Measurements from ENCODE around the gene CTAG1B. TPM values are rescaled to one million over a fixed set of nuclear protein-coding genes. Genes with fewer than 3 reads are reported as not detected.
"Not testable (repeated sequence)": the region's sequence is repeated elsewhere in the genome, so short reads cannot be mapped to it uniquely, and the experiment has no call there.

Gene CTAG1B
- total RNA-seq (not detected), polyA plus RNA-seq (not detected), total RNA-seq (0 reads per million in 6 experiments)

DNA sequence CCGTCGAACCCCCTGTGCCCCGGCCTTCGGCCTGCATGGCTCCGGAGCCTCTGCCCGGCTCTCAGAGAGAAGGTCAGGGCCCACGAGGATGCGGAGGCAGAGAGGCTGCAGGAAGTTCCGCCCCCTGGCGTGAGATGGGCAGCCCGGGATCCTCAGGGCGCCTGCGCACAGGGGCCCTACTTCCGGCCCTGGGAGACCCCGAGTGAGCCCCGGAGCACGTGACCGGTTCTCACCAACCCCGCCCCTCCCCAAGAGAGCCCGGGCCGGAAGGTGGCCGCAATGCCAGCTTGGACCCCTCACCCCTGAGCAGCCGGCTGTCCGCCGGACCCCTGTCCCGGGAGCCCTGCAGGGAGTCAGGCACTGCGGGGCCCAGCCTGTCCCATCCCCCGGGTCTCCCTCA lies at the start of gene CTAG1B:
CTAG1B (minus strand) TSS at position 101 of the 400 bp plus-strand sequence; CDS start at position 37, 64 bp downstream.
- POLR2A ChIA-PET, DNase-seq, H3K4me1 Mint-ChIP-seq, H3K9me3 Mint-ChIP-seq, H3K27ac Mint-ChIP-seq, ATAC-seq, H3K4me3 Mint-ChIP-seq, H3K36me3 Mint-ChIP-seq, H3K27me3 Mint-ChIP-seq: not testable (repeated sequence)

DNA sequence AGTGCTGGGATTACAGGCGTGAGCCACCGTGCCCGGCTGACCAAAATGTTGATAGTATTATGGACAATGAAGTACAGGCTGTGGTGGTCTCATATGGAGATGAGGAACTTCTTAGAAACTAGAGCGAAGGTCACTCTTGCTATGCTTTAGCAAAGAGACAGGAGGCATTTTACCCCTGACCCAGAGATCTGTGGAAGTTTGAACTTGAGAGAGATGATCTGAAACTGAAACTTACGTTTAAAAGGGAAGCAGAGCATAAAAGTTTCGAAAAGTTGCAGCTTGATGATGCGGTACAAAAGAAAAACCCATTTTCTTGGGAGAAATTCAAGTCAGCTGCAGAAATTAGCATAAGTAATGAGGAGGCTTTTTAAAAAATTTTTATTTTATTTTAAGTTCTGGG lies 42.8 kb upstream of the CTAG1B start:
- Mint-ChIP-seq H3K27me3 (no peaks in the 10 kb centered on the region), H3K4me3 (no peak overlapping the region), H3K36me3 (peaks cover 0 to 9% (median 0%) of the 10 kb centered on the region in 3 donors), H3K27ac (no peak overlapping the region), H3K4me1 (peaks cover 0 to 7% (median 0%) of the 10 kb centered on the region in 4 donors), H3K9me3 (peaks cover 0 to 18% (median 0%) of the 10 kb centered on the region in 9 donors)
- no peak for ATAC-seq
- no peak for DNase-seq
- POLR2A ChIA-PET, result no interaction called here

DNA sequence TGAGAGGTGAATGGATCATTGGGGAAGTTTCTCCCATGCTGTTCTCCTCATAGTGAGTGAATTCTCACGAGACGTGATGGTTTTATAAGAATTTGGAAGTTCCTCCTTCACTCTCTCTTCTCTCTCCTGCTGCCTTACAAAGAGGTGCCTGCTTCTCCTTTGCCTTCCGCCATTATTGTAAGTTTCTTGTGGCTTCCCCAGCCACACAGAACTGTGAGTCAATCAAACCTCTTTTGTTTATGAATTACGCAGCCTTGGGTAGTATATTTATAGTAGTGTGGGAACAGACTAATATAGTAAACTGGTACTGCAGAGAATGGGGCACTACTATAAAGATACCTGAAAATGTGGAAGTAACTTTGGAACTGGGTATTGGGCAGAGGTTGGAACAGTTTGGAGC lies 42.1 kb upstream of the CTAG1B start:
- POLR2A ChIA-PET, result no interaction called here
- peaks cover 0 to 13% (median 0%) of the 10 kb centered on the region in 9 donors for H3K9me3 Mint-ChIP-seq
- ATAC-seq, result no peak

DNA sequence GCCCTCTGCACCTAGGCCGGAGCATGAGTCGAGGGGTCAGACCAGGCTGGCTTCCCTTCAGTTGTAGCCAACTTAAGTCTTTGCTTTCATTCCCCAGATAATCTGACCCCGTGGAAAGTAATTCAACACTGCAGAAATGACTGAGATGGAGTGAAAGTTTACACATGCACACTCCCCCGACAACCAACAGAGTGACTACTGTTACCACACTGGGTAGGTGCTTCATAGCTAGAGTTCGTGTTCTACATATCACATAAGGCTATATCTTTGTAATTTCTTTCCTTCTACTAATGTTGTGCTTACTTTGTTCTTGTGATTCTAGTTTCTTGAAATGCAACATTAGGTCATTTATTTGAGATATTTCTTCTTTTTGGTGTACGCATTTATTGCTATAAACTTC lies 41.5 kb upstream of the CTAG1B start:
- POLR2A ChIA-PET, result no interaction called here
- Mint-ChIP-seq H3K9me3 (peaks cover 0 to 8% (median 0%) of the 10 kb centered on the region in 9 donors), H3K4me1 (peaks cover 0 to 7% (median 0%) of the 10 kb centered on the region in 4 donors), H3K27ac (no peak overlapping the region), H3K36me3 (peaks cover 0 to 9% (median 0%) of the 10 kb centered on the region in 3 donors), H3K27me3 (no peaks in the 10 kb centered on the region), H3K4me3 (no peak overlapping the region)
- DNase-seq (no peak), ATAC-seq (no peak)

More for the DNA sequence above, 42.1 kb upstream of the CTAG1B start:
- peaks cover 0 to 7% (median 0%) of the 10 kb centered on the region in 4 donors for H3K4me1 Mint-ChIP-seq
- no peak for DNase-seq
- H3K36me3 Mint-ChIP-seq, result peaks cover 0 to 9% (median 0%) of the 10 kb centered on the region in 3 donors
- H3K27me3 Mint-ChIP-seq, result no peaks in the 10 kb centered on the region
- no peak overlapping the region for H3K4me3 Mint-ChIP-seq
- H3K27ac Mint-ChIP-seq, result no peak overlapping the region

DNA sequence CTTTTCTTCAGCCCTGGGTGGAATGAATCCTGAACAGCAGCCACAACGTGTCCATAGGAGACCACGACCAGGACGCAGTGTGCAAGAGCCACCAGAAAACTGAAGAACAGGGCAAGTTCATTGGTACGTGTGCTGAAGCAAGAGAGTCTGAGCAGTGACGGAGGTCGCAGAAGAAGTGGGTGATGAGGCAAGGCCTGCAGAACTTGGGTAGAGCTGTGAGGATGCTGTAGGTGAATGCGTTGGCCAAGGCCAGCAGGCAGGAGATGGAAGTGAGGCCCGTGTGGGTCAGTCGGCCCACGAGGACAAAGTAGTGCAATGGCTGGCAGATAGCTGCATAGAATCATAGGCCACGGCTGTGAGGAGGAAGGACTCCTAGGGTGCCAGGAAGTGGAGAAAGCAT lies 39.9 kb upstream of the CTAG1B start:
- POLR2A ChIA-PET, result no interaction called here
- Mint-ChIP-seq H3K4me1 (peaks cover 0 to 7% (median 0%) of the 10 kb centered on the region in 4 donors), H3K4me3 (no peak overlapping the region), H3K27ac (peak overlapping the region in 1 of 10 donors; percentile 29), H3K27me3 (no peaks in the 10 kb centered on the region), H3K9me3 (peaks cover 0 to 5% (median 0%) of the 10 kb centered on the region in 9 donors), H3K36me3 (peaks cover 0 to 5% (median 0%) of the 10 kb centered on the region in 3 donors)
- ATAC-seq (no peak), DNase-seq (no peak)

DNA sequence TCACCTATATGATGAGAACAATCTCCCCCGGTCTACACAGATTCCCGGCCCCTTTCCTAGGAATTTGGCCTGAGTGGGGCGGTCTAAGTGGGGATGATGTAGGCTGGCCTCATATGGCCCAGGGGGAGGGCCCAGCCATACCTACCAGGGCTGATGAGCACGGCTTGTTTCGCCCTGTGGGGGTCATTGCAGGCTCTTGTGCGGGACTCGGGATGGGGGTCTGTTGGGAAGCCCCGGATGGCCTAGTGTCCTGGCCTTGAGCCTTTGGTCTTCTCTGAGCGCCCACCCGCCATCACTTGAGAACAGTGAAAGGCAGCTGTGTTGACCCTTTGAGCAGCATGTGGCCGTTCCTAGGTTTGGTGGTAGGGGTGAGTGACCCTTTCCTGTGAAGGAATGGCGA lies 39.1 kb upstream of the CTAG1B start:
- Mint-ChIP-seq H3K9me3 (no peaks in the 10 kb centered on the region), H3K4me3 (no peak overlapping the region), H3K4me1 (peaks cover 0 to 7% (median 0%) of the 10 kb centered on the region in 4 donors), H3K27me3 (no peaks in the 10 kb centered on the region), H3K27ac (no peak overlapping the region), H3K36me3 (no peaks in the 10 kb centered on the region)
- POLR2A ChIA-PET, result no interaction called here
- no peak for DNase-seq
- ATAC-seq, result no peak

DNA sequence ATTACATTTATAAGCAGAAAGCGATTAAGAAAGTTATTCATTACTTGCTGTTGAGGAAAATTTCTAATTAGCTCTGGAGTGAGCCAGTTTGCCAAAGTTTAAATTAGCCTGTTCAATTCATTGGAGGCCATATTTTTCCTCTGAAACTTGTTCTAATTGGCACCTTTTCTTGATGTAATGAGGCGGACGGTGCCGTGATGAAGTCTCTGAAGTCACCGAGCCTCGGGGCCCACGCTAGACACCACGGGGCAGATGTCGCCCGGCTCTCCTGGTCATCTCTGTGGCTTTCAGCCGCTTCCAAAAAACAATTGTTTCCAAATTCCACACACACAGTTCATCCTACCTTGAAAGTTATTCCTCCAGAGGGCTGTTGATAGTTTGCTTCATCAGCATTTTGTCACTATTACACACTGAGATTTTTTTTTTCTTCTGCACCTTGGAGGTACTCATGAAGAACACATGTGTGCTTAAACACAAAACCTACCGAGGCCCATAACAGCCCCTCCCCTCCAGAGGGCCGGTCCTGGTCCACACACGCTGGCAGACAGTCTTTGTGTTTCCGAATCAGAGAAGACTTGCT lies 38.2 kb upstream of the CTAG1B start:
- Mint-ChIP-seq H3K4me3 (no peak overlapping the region), H3K9me3 (no peaks in the 10 kb centered on the region), H3K36me3 (no peaks in the 10 kb centered on the region), H3K4me1 (peaks cover 0 to 7% (median 0%) of the 10 kb centered on the region in 4 donors), H3K27ac (no peak overlapping the region), H3K27me3 (no peaks in the 10 kb centered on the region)
- POLR2A ChIA-PET, result no interaction called here
- ATAC-seq, result no peak
- no peak for DNase-seq

DNA sequence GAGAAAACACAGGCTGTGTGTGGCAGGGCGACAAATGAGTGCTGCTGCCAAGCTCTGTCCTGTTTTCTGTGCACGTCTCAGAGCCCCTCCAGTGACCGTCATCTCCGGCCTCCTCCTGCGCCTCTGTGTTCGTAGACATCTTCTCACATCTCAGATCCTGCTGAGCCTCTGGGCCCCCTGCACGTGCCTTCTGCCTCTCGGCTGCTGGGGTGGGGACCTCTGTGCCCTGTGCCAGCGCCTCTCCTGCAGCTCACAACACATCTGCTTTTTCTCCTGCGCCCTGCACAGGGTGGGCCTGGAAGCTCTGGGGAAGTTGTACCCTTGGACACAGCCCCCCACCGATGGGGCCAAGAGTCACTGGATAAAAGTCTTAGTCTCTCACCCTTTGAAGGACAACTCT lies 36.7 kb upstream of the CTAG1B start:
- Mint-ChIP-seq H3K27ac (no peak overlapping the region), H3K4me1 (no peaks in the 10 kb centered on the region), H3K9me3 (no peaks in the 10 kb centered on the region), H3K27me3 (no peaks in the 10 kb centered on the region), H3K36me3 (no peaks in the 10 kb centered on the region), H3K4me3 (no peak overlapping the region)
- DNase-seq (no peak), ATAC-seq (no peak)
- POLR2A ChIA-PET, result no interaction called here

DNA sequence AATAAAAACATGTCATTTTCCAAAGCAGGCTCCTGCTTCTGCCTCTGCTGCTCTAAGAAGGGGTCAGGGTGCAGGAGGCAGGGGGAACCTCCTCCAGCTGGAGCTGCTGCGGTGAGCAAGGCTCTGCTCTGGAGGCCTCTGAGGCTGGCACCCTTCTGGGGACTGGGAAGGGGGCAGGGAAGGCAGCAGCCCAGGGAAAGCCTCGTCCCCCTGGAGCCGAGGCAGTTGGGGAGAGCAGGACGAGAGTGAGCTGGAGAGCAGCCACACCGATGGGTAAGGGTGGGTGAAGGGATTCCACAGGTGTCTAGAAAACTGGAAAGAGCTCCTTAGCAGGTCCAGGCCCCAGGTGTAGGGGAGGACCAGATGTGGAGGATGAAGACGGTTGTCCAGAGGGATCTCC lies 36.3 kb upstream of the CTAG1B start:
- no peaks in the 10 kb centered on the region for H3K4me1 Mint-ChIP-seq
- ATAC-seq, result no peak
- POLR2A ChIA-PET, result no interaction called here
- no peaks in the 10 kb centered on the region for H3K9me3 Mint-ChIP-seq
- no peak for DNase-seq
- no peak overlapping the region for H3K27ac Mint-ChIP-seq
- no peak overlapping the region for H3K4me3 Mint-ChIP-seq
- no peaks in the 10 kb centered on the region for H3K36me3 Mint-ChIP-seq
- H3K27me3 Mint-ChIP-seq, result no peaks in the 10 kb centered on the region

DNA sequence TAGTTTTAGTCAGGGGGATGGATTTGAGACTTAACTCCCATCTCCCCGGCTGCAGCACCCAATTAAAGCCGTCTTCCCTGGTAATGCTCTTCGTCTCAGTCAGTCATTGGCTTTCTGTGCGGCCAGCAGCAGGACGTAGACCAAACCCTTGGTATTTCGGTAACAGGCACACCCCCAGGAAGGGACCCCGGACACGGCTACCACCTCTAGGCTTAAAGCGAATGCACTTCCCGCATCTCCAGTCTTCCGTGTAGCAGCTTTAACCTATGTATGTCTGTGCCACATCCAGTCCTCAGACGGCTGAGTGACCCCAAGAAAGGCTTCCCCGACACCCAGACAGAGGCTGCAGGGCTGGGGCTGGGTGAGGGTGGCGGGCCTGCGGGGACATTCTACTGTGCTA lies 35.8 kb upstream of the CTAG1B start:
- no peaks in the 10 kb centered on the region for H3K4me1 Mint-ChIP-seq
- POLR2A ChIA-PET, result no interaction called here
- DNase-seq (no peak), ATAC-seq (no peak)
- no peaks in the 10 kb centered on the region for H3K9me3 Mint-ChIP-seq
- H3K27me3 Mint-ChIP-seq, result no peaks in the 10 kb centered on the region
- H3K27ac Mint-ChIP-seq, result peak overlapping the region in 1 of 10 donors; percentile 2
- H3K4me3 Mint-ChIP-seq, result no peak overlapping the region
- H3K36me3 Mint-ChIP-seq, result no peaks in the 10 kb centered on the region

DNA sequence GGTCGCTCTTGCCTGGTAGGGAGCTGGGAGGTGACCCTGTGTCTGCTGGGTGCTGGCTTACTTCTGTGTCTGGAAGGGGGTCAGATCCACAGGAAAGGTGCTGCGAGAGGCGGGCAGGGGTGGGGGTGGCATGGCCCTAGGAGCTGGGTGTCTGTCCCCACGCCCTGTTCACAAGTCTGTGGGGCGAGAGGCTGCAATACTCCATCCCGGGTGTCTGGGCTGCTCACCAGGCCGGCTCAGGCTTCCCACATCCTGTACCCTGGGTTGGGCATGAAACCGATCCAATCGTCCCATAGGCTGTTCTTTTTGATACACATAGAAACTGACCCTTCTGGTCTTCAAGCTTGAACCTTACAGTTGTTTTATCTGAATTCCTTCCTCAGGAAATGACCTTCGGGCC lies 35.3 kb upstream of the CTAG1B start:
- peak overlapping the region in 1 of 10 donors; percentile 2 for H3K27ac Mint-ChIP-seq
- no peaks in the 10 kb centered on the region for H3K4me1 Mint-ChIP-seq
- H3K9me3 Mint-ChIP-seq, result no peaks in the 10 kb centered on the region
- no peaks in the 10 kb centered on the region for H3K27me3 Mint-ChIP-seq
- H3K4me3 Mint-ChIP-seq, result no peak overlapping the region
- POLR2A ChIA-PET, result no interaction called here
- DNase-seq (no peak), ATAC-seq (no peak)
- H3K36me3 Mint-ChIP-seq, result no peaks in the 10 kb centered on the region

DNA sequence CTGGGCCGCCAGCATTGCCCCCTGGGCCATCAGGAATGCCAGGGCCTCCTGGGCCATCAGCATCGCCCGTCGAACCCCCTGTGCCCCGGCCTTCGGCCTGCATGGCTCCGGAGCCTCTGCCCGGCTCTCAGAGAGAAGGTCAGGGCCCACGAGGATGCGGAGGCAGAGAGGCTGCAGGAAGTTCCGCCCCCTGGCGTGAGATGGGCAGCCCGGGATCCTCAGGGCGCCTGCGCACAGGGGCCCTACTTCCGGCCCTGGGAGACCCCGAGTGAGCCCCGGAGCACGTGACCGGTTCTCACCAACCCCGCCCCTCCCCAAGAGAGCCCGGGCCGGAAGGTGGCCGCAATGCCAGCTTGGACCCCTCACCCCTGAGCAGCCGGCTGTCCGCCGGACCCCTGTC lies 34.3 kb upstream of the CTAG1B start, which contains the start of gene CTAG2:
CTAG2 (minus strand) TSS at position 167 of the 400 bp plus-strand sequence; CDS start at position 103, 64 bp downstream.
- H3K4me1 Mint-ChIP-seq, POLR2A ChIA-PET, H3K27ac Mint-ChIP-seq, H3K36me3 Mint-ChIP-seq, H3K27me3 Mint-ChIP-seq, H3K4me3 Mint-ChIP-seq, H3K9me3 Mint-ChIP-seq, DNase-seq: not testable (repeated sequence)
- ATAC-seq, result peak in 1 of 2 donors; percentile 33

DNA sequence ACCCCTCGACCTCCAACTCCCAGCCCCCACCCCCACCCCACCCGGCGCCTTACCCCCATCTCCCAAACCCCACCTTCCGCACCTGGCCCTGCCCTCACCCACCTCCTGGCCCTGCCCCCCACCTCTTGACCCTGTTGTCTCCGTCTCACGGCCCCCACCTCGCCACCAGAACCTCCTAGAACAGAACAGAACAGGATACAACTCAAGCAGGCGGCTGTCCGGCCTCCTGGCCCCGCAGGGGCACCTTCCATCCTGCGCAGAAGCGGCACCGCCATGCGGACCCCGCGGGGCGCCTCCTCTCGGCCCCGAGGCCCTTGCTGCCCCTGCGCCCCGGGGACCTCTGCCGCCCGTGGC lies 33.9 kb upstream of the CTAG1B start:
- POLR2A ChIA-PET, result no interaction called here
- DNase-seq (no peak), ATAC-seq (no peak)
- Mint-ChIP-seq H3K27ac (no peak overlapping the region), H3K36me3 (no peaks in the 10 kb centered on the region), H3K9me3 (no peaks in the 10 kb centered on the region), H3K27me3 (no peaks in the 10 kb centered on the region), H3K4me1 (no peaks in the 10 kb centered on the region), H3K4me3 (no peak overlapping the region)

DNA sequence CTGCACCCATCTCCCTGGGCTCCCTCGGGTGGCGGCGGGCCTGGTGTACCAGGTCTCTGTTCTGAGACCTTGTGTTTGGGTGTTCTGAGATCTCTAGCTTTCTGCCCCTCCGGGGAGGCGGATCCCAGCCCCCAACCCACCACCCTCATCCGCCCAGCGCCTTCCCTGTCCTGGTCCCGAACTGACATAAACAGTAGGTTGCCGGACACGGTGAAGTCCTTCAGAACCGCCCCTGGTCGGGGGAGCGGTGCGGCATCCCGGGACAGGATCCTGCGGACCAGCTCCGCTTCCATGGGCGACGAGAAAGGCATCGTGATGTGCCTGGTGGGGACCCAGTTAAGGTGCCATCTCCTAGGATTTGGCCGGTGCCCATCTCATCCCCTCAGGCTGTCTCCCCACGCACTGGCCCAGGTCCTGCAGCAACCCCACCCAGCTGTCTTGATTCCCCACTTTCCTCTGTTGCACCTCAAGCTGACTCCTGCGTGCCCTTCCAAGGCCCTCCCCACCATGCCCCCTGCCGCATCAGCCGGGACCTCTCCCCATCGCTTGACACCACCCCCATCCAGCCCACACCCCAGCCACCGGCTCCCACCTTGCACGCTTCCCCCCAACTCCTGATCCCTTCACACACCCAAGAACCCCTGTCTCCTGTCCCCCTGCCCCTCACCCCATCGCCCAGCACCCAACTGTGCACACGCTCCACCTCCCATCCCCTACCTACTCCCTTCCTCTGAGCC lies 33.4 kb upstream of the CTAG1B start:
- Mint-ChIP-seq H3K4me1 (no peaks in the 10 kb centered on the region), H3K36me3 (no peaks in the 10 kb centered on the region), H3K9me3 (no peaks in the 10 kb centered on the region), H3K4me3 (no peak overlapping the region), H3K27ac (no peak overlapping the region), H3K27me3 (no peaks in the 10 kb centered on the region)
- POLR2A ChIA-PET, result no interaction called here
- ATAC-seq (no peak), DNase-seq (no peak)

Measured in naive thymus-derived CD8-positive, alpha-beta T cell (primary cell).